Stromal cell of bone marrow (primary cell): ENCODE results near the gene TRIM22.
"Not testable (repeated sequence)": the region's sequence is repeated elsewhere in the genome, so short reads cannot be mapped to it uniquely, and the experiment has no call there.

ENCODE experiments used
- DNase-seq: peaks from one replicate; pipeline ENCODE4 v3.0.0-alpha.2; 2012; ENCODE audit warnings: low read depth

The TRIM22 gene

GRCh38 chr11:5691238-5691963 lies 1.8 kb downstream of the TRIM22 start:
- DNase-seq: not testable (repeated sequence)

GRCh38 chr11:5691964-5692361 lies 2.4 kb downstream of the TRIM22 start:
- DNase-seq: no peak

GRCh38 chr11:5694642-5695041 lies 5.1 kb downstream of the TRIM22 start:
- DNase-seq: no peak

GRCh38 chr11:5695580-5695979 lies 6.0 kb downstream of the TRIM22 start:
- DNase-seq: no peak

- no peak for DNase-seq
Observed at GRCh38 chr11:5696210-5696609, 6.6 kb downstream of the TRIM22 start.

- no peak for DNase-seq
Observed at GRCh38 chr11:5698281-5698680, 8.7 kb downstream of the TRIM22 start.

- DNase-seq: no peak
Observed at GRCh38 chr11:5700421-5701054, 10.9 kb downstream of the TRIM22 start.

GRCh38 chr11:5701055-5701577 lies 11.5 kb downstream of the TRIM22 start:
- no peak for DNase-seq

GRCh38 chr11:5703741-5704536 lies 14.3 kb downstream of the TRIM22 start:
- no peak for DNase-seq

GRCh38 chr11:5705688-5706087 lies 16.1 kb downstream of the TRIM22 start:
- DNase-seq: no peak

- no peak for DNase-seq
Observed at GRCh38 chr11:5712507-5712906, 22.9 kb downstream of the TRIM22 start.

GRCh38 chr11:5713695-5714094 lies 24.1 kb downstream of the TRIM22 start:
- no peak for DNase-seq

GRCh38 chr11:5716518-5716917 lies 26.9 kb downstream of the TRIM22 start:
- DNase-seq: not testable (repeated sequence)

GRCh38 chr11:5719703-5720495 lies 30.3 kb downstream of the TRIM22 start:
- peak; percentile 19 for DNase-seq

GRCh38 chr11:5722622-5723021 lies 33.0 kb downstream of the TRIM22 start:
- DNase-seq: no peak

- no peak for DNase-seq
Observed at GRCh38 chr11:5726351-5726750, 36.8 kb downstream of the TRIM22 start.

GRCh38 chr11:5727691-5728090 lies 38.1 kb downstream of the TRIM22 start:
- no peak for DNase-seq

- peak; percentile 8 for DNase-seq
Observed at GRCh38 chr11:5736396-5736795, 46.8 kb downstream of the TRIM22 start, which contains the start of gene OR56B1. OR56B1 (plus strand) TSS chr11:5736448; CDS start chr11:5736517, 69 bp downstream.

- DNase-seq: peak; percentile 31
Observed at GRCh38 chr11:5737091-5737490, 47.5 kb downstream of the TRIM22 start.

- DNase-seq: peak; percentile 5
Observed at GRCh38 chr11:5737670-5738392, 48.2 kb downstream of the TRIM22 start.

GRCh38 chr11:5738431-5738830 lies 48.8 kb downstream of the TRIM22 start:
- DNase-seq: no peak
